ENCODE data around the gene OR5M3. TPM values are rescaled to one million over a fixed set of nuclear protein-coding genes. Genes with fewer than 3 reads are reported as not detected.

Gene OR5M3
- total RNA-seq, 1 experiment from 2014 or later, result not detected

DNA sequence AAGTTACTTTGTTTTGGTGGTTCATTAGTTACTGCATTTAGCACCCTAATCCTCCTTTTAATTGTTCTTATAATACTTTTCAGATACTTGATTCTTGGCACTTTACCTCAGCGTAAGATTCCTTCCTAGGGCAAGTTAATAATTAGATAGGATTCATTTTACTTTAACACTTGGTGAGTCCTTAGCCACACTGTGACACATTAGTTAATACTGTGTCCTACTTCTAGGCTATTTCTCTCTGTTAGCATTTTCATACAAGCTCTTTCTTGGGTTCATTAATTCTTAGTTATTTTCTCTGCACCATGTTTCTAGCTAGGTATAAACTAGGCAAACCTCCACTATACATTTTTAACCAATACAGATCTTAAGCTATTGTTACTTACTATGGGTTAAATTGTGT, 16.1 kb downstream of the OR5M3 start:
- TF ChIP-seq ZNF274 (IDR thresholded peaks at IDR 0.05; ENCODE audit: low read depth, low read length) (no peak), POLR2AphosphoS5 (IDR thresholded peaks at IDR 0.05; ENCODE audit: low read depth, low read length) (no peak), EZH2 (IDR thresholded peaks at IDR 0.05) (no peak), RAD21 (IDR thresholded peaks at IDR 0.05; ENCODE audit: low read depth) (no peak), EZH2phosphoT487 (IDR thresholded peaks at IDR 0.05; ENCODE audit: borderline replicate concordance) (no peak), SIN3A (IDR thresholded peaks at IDR 0.05; ENCODE audit: low read depth) (no peak), ZFX (IDR thresholded peaks at IDR 0.05) (no peak), EGR1 (IDR thresholded peaks at IDR 0.05; ENCODE audit: low read depth) (no peak), FOSL1 (IDR thresholded peaks at IDR 0.05; ENCODE audit: low read depth) (no peak), SRF (IDR thresholded peaks at IDR 0.05; ENCODE audit: low read depth) (no peak), YY1 (IDR thresholded peaks at IDR 0.05; ENCODE audit: extremely low read depth, insufficient replicate concordance, low read depth, low read length) (no peak), TCF7L2 (IDR thresholded peaks at IDR 0.05; ENCODE audit: borderline replicate concordance, extremely low read depth, insufficient read depth, insufficient read length) (no peak)
- TF ChIP-seq, protein P1, sequence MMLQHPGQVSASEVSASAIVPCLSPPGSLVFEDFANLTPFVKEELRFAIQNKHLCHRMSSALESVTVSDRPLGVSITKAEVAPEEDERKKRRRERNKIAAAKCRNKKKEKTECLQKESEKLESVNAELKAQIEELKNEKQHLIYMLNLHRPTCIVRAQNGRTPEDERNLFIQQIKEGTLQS (IDR thresholded peaks at IDR 0.05), result no peak
- intact Hi-C loops (cut with micrococcal nuclease), result no loop called here

More for the DNA sequence above, 16.1 kb downstream of the OR5M3 start:
- ChIA-PET POLR2A (no interaction called here), CTCF (no interaction called here), RAD21 (ENCODE audit: low non-redundant PET in 1 of 2, low total read pairs in 2 of 2, uncharacterized antibody in 2 of 2, unreplicated experiment in 2 of 2) (no interaction called here)
- no peaks in the 10 kb centered on the region for H3K79me2 ChIP-seq (ENCODE audit: insufficient read depth, low read length)
- H3K9me2 ChIP-seq (ENCODE audit: insufficient read depth), result no peaks in the 10 kb centered on the region
- no peaks in the 10 kb centered on the region for H4K20me1 ChIP-seq (ENCODE audit: insufficient read depth)
- no peaks in the 10 kb centered on the region for H3K36me3 ChIP-seq (ENCODE audit: control insufficient read depth in 1 of 2, insufficient read depth in 2 of 2, low read length in 2 of 2)
- no peak overlapping the region for H3K4me3 ChIP-seq (replicated peaks in 1 of 2; ENCODE audit: low read depth in 1 of 2, low read length in 2 of 2)
- H3K4me2 ChIP-seq (ENCODE audit: low read length), result no peak overlapping the region
- H3K9me3 ChIP-seq (ENCODE audit: control insufficient read depth in 1 of 2, insufficient read depth in 1 of 2, low read depth in 1 of 2, low read length in 2 of 2), result peaks cover 18 to 22% of the 10 kb centered on the region in 2 experiments; a peak in 2 of 4 replicates
- no TSS peak for BruUV-seq (replicated peaks)
- no peak for ATAC-seq
- no peaks in the 10 kb centered on the region for H3K4me1 ChIP-seq (ENCODE audit: control insufficient read depth in 1 of 2, insufficient read depth in 2 of 2, low read length in 2 of 2)
- no peak overlapping the region for H3K27ac ChIP-seq (ENCODE audit: low read depth, low read length)
- H2AFZ ChIP-seq (ENCODE audit: low read depth, low read length, poor library complexity, severe bottlenecking), result no peak overlapping the region
- H3K9ac ChIP-seq (ENCODE audit: low read length), result no peak overlapping the region
- no peak for DNase-seq (ENCODE audit: low read depth, low spot score)
- H3K27me3 ChIP-seq (ENCODE audit: insufficient read depth, low read length), result no peaks in the 10 kb centered on the region

Measured in HCT116 (cell line).